SU-DHL-6 (cell line): Measurements from ENCODE around the gene HACD4.

Experiments used
- CTCF ChIP-seq: fragments of 200-600 bp; sonication (generic); IDR thresholded peaks from one replicate; pipeline ENCODE4 v1.5.1; 2017; ENCODE audit warnings: antibody characterized with exemption, mild to moderate bottlenecking, low read length, moderate library complexity; ENCODE audit not compliant: insufficient read depth, poor library complexity, severe bottlenecking
- EZH2phosphoT487 ChIP-seq: fragments of 200-600 bp; sonication (generic), shearing (Covaris generic); conservative IDR thresholded peaks from 2 replicates; pipeline ENCODE4 v1.6.1; 2018; ENCODE audit warnings: mild to moderate bottlenecking, antibody characterized with exemption, low read length, moderate library complexity, mixed read lengths

- no peak for TF ChIP-seq CTCF
- no peak for TF ChIP-seq EZH2phosphoT487
Measured at GRCh38 chr9:21028466-21028865, 3.0 kb downstream of the HACD4 start.
